GM21786 (cell line): ENCODE measurements around the gene EPHA2.
"Not testable (repeated sequence)": the region's sequence is repeated elsewhere in the genome, so short reads cannot be mapped to it uniquely, and the experiment has no call there.

Source experiments
- ATAC-seq: cut with Tn5 transposase; IDR thresholded peaks from one replicate; pipeline ENCODE4 v1.9.1; 2021; ENCODE audit not compliant: unreplicated experiment

EPHA2 gene

GRCh38 chr1:16168622-16169360 is 12.9 kb upstream of the EPHA2 start:
- ATAC-seq, result no peak

GRCh38 chr1:16168144-16168495 is 12.3 kb upstream of the EPHA2 start:
- ATAC-seq, result not testable (repeated sequence)

GRCh38 chr1:16167331-16168143 is 11.7 kb upstream of the EPHA2 start:
- ATAC-seq, result no peak

- no peak for ATAC-seq
These were observed 10.2 kb upstream of the EPHA2 start for GRCh38 chr1:16166117-16166516.

GRCh38 chr1:16165548-16165947 is 9.7 kb upstream of the EPHA2 start:
- no peak for ATAC-seq

GRCh38 chr1:16165073-16165364 is 9.2 kb upstream of the EPHA2 start:
- no peak for ATAC-seq

- ATAC-seq, result no peak
These were observed 8.6 kb upstream of the EPHA2 start for GRCh38 chr1:16164213-16165072.

- ATAC-seq, result not testable (repeated sequence)
These were observed 7.8 kb upstream of the EPHA2 start for GRCh38 chr1:16163608-16164212.

GRCh38 chr1:16162163-16162822 is 6.4 kb upstream of the EPHA2 start:
- ATAC-seq, result no peak

GRCh38 chr1:16161717-16162116 is 5.8 kb upstream of the EPHA2 start:
- ATAC-seq, result no peak

GRCh38 chr1:16158993-16159831 is 3.3 kb upstream of the EPHA2 start:
- no peak for ATAC-seq

GRCh38 chr1:16158025-16158424 is 2.2 kb upstream of the EPHA2 start:
- ATAC-seq, result no peak

GRCh38 chr1:16156848-16157495 is 1.1 kb upstream of the EPHA2 start:
- ATAC-seq, result no peak

- ATAC-seq, result no peak
These were observed 1.7 kb downstream of the EPHA2 start for GRCh38 chr1:16153999-16154673.

- no peak for ATAC-seq
These were observed 2.5 kb downstream of the EPHA2 start for GRCh38 chr1:16153096-16153998.

- no peak for ATAC-seq
These were observed 3.3 kb downstream of the EPHA2 start for GRCh38 chr1:16152481-16153087.

- no peak for ATAC-seq
These were observed 3.9 kb downstream of the EPHA2 start for GRCh38 chr1:16151995-16152384.
